Measurements from ENCODE around the gene POLG2. TPM values are rescaled to one million over a fixed set of nuclear protein-coding genes. Genes with fewer than 3 reads are reported as not detected.

Gene POLG2
- total RNA-seq, 1 donor from 2014 or later, result 9.7 TPM

GRCh38 chr17:64529221-64529620 lies 32.4 kb upstream of the POLG2 start:
- peaks cover 100% of the 10 kb centered on the region for H3K36me3 ChIP-seq

GRCh38 chr17:64527914-64528313 lies 31.1 kb upstream of the POLG2 start:
- Histone ChIP-seq H3K27ac (replicated peaks) (no peak overlapping the region), H3K9me3 (replicated peaks) (no peaks in the 10 kb centered on the region), H3K4me3 (no peak overlapping the region), H3K36me3 (peaks cover 100% of the 10 kb centered on the region), H3K4me1 (no peaks in the 10 kb centered on the region), H3K27me3 (ENCODE audit: low read depth) (no peaks in the 10 kb centered on the region)
- TF ChIP-seq CTCF (IDR thresholded peaks at IDR 0.05; ENCODE audit: borderline replicate concordance), result no peak
- intact Hi-C loops (cut with micrococcal nuclease), result no loop called here
- DNase-seq, result no peak

More at GRCh38 chr17:64529221-64529620, 32.4 kb upstream of the POLG2 start:
- Histone ChIP-seq H3K4me1 (no peaks in the 10 kb centered on the region), H3K4me3 (no peak overlapping the region), H3K9me3 (replicated peaks) (no peaks in the 10 kb centered on the region), H3K27me3 (ENCODE audit: low read depth) (no peaks in the 10 kb centered on the region), H3K27ac (replicated peaks) (no peak overlapping the region)
- no peak for TF ChIP-seq CTCF (IDR thresholded peaks at IDR 0.05; ENCODE audit: borderline replicate concordance)
- DNase-seq, result no peak
- intact Hi-C loops (cut with micrococcal nuclease), result no loop called here

GRCh38 chr17:64520359-64520758 lies 23.5 kb upstream of the POLG2 start:
- no peaks in the 10 kb centered on the region for H3K27me3 ChIP-seq (ENCODE audit: low read depth)
- H3K4me3 ChIP-seq, result no peak overlapping the region
- peaks cover 99% of the 10 kb centered on the region for H3K36me3 ChIP-seq
- TF ChIP-seq CTCF (IDR thresholded peaks at IDR 0.05; ENCODE audit: borderline replicate concordance), result no peak
- no peak overlapping the region for H3K27ac ChIP-seq (replicated peaks)
- peaks cover 3% of the 10 kb centered on the region for H3K4me1 ChIP-seq
- intact Hi-C loops (cut with micrococcal nuclease), result no loop called here
- no peaks in the 10 kb centered on the region for H3K9me3 ChIP-seq (replicated peaks)
- DNase-seq, result no peak

- Histone ChIP-seq H3K27me3 (ENCODE audit: low read depth) (no peaks in the 10 kb centered on the region), H3K4me3 (no peak overlapping the region), H3K36me3 (peaks cover 99% of the 10 kb centered on the region), H3K4me1 (peaks cover 8% of the 10 kb centered on the region), H3K27ac (replicated peaks) (no peak overlapping the region), H3K9me3 (replicated peaks) (no peaks in the 10 kb centered on the region)
- DNase-seq, result no peak
- intact Hi-C loops (cut with micrococcal nuclease), result no loop called here
- no peak for TF ChIP-seq CTCF (IDR thresholded peaks at IDR 0.05; ENCODE audit: borderline replicate concordance)
Measured at GRCh38 chr17:64519601-64520000, 22.7 kb upstream of the POLG2 start.

- H3K4me3 ChIP-seq, result no peak overlapping the region
- H3K27me3 ChIP-seq (ENCODE audit: low read depth), result no peaks in the 10 kb centered on the region
- H3K4me1 ChIP-seq, result peaks cover 8% of the 10 kb centered on the region
- H3K36me3 ChIP-seq, result peaks cover 97% of the 10 kb centered on the region
- no peak for DNase-seq
- intact Hi-C loops (cut with micrococcal nuclease), result no loop called here
- H3K9me3 ChIP-seq (replicated peaks), result no peaks in the 10 kb centered on the region
- no peak overlapping the region for H3K27ac ChIP-seq (replicated peaks)
- TF ChIP-seq CTCF (IDR thresholded peaks at IDR 0.05; ENCODE audit: borderline replicate concordance), result no peak
Measured at GRCh38 chr17:64515829-64516228, 19.0 kb upstream of the POLG2 start.

GRCh38 chr17:64515419-64515818 lies 18.6 kb upstream of the POLG2 start:
- no peak for DNase-seq
- H3K27me3 ChIP-seq (ENCODE audit: low read depth), result no peaks in the 10 kb centered on the region
- TF ChIP-seq CTCF (IDR thresholded peaks at IDR 0.05; ENCODE audit: borderline replicate concordance), result no peak
- H3K9me3 ChIP-seq (replicated peaks), result no peaks in the 10 kb centered on the region
- H3K27ac ChIP-seq (replicated peaks), result no peak overlapping the region
- H3K4me3 ChIP-seq, result no peak overlapping the region
- peaks cover 8% of the 10 kb centered on the region for H3K4me1 ChIP-seq
- intact Hi-C loops (cut with micrococcal nuclease), result no loop called here
- peaks cover 98% of the 10 kb centered on the region for H3K36me3 ChIP-seq
